Liver (tissue), 9 donors: ENCODE measurements around the gene STK39. TPM values are rescaled to one million over a fixed set of nuclear protein-coding genes. Genes with fewer than 3 reads are reported as not detected.

Experiments
- DNase-seq: peaks from one replicate; pipeline ENCODE4 v3.0.0-alpha.2; 2017; ENCODE audit warnings: low spot score
- H3K27ac ChIP-seq, 2 donors: one replicate each; pipeline ENCODE4 v1.7.0; 2013; ENCODE audit warnings: inconsistent platforms in 2 of 2, low read length in 2 of 2, control low read depth in 1 of 2, low read depth in 1 of 2, mild to moderate bottlenecking in 1 of 2
- H3K27me3 ChIP-seq, 4 donors: one replicate each; pipeline versions ENCODE4 v1.6.1 to v1.7.0; 2013; ENCODE audit warnings: low read length in 3 of 4, inconsistent platforms in 1 of 4, mild to moderate bottlenecking in 1 of 4, moderate library complexity in 1 of 4; ENCODE audit not compliant: control insufficient read depth in 4 of 4, insufficient read depth in 4 of 4
- H3K36me3 ChIP-seq, 4 donors: one replicate each; pipeline versions ENCODE4 v1.6.1 to v1.7.0; 2013; ENCODE audit warnings: low read length in 3 of 4, mild to moderate bottlenecking in 3 of 4, low read depth in 1 of 4, moderate library complexity in 1 of 4; ENCODE audit not compliant: control insufficient read depth in 4 of 4, insufficient read depth in 3 of 4
- H3K4me1 ChIP-seq, 4 donors: one replicate each; pipeline versions ENCODE4 v1.6.1 to v1.7.0; 2013; ENCODE audit warnings: low read length in 3 of 4, mild to moderate bottlenecking in 3 of 4, moderate library complexity in 1 of 4; ENCODE audit not compliant: control insufficient read depth in 4 of 4, insufficient read depth in 4 of 4
- H3K4me3 ChIP-seq, 3 donors: one replicate each; pipeline versions ENCODE4 v1.6.1 to v1.7.0; 2013; ENCODE audit warnings: low read length in 3 of 3, control low read depth in 1 of 3, low read depth in 1 of 3, mild to moderate bottlenecking in 1 of 3
- H3K9ac ChIP-seq, 2 donors: one replicate each; pipeline ENCODE4 v1.7.0; 2013; ENCODE audit warnings: low read length in 2 of 2, mild to moderate bottlenecking in 2 of 2, moderate library complexity in 2 of 2, control low read depth in 1 of 2, low read depth in 1 of 2
- H3K9me3 ChIP-seq, 4 donors: one replicate each; pipeline versions ENCODE4 v1.6.1 to v1.7.0; 2013; ENCODE audit warnings: low read length in 3 of 4; ENCODE audit not compliant: control insufficient read depth in 4 of 4
- ATF3 ChIP-seq: IDR thresholded peaks from 2 replicates; pipeline ENCODE4 v1.6.1; 2016; ENCODE audit warnings: antibody characterized with exemption
- CTCF ChIP-seq: fragments of 150-350 bp; IDR thresholded peaks from 2 replicates; pipeline ENCODE4 v1.5.1; 2017; ENCODE audit warnings: improper control_type of control experiment, low read depth, low read length; ENCODE audit not compliant: missing input control
- EGR1 ChIP-seq, 2 donors: IDR thresholded peaks; 2 replicates each; pipeline ENCODE4 v1.6.1; 2016 to 2018; ENCODE audit warnings: antibody characterized with exemption in 2 of 2, low read depth in 2 of 2
- FOXA1 ChIP-seq: IDR thresholded peaks from 2 replicates; pipeline ENCODE4 v1.6.1; 2016; ENCODE audit warnings: antibody characterized with exemption
- FOXA2 ChIP-seq: IDR thresholded peaks from 2 replicates; pipeline ENCODE4 v1.6.1; 2016; ENCODE audit warnings: antibody characterized with exemption
- GABPA ChIP-seq, 2 donors: IDR thresholded peaks in 1 of 2; conservative IDR thresholded peaks in 1 of 2; 2 replicates each; pipeline ENCODE4 v1.6.1; 2016; ENCODE audit warnings: antibody characterized with exemption in 2 of 2, mild to moderate bottlenecking in 1 of 2, moderate library complexity in 1 of 2
- HNF4A ChIP-seq, 2 donors: conservative IDR thresholded peaks; 2 replicates each; pipeline ENCODE4 v1.6.1; 2016; ENCODE audit warnings: antibody characterized with exemption in 2 of 2, mild to moderate bottlenecking in 2 of 2
- HNF4G ChIP-seq: IDR thresholded peaks from 2 replicates; pipeline ENCODE4 v1.6.1; 2016; ENCODE audit warnings: antibody characterized with exemption
- JUND ChIP-seq, 2 donors: IDR thresholded peaks; 2 replicates each; pipeline ENCODE4 v1.6.1; 2016; ENCODE audit warnings: antibody characterized with exemption in 2 of 2
- MAX ChIP-seq: IDR thresholded peaks from 2 replicates; pipeline ENCODE4 v1.6.1; 2016; ENCODE audit warnings: antibody characterized with exemption
- NR2F2 ChIP-seq: IDR thresholded peaks from 2 replicates; pipeline ENCODE4 v1.6.1; 2016; ENCODE audit warnings: antibody characterized with exemption
- RAD21 ChIP-seq, 2 donors: IDR thresholded peaks; 2 replicates each; pipeline ENCODE4 v1.6.1; 2016; ENCODE audit warnings: antibody characterized with exemption in 2 of 2, mild to moderate bottlenecking in 2 of 2
- RXRA ChIP-seq, 2 donors: IDR thresholded peaks; 2 replicates each; pipeline ENCODE4 v1.6.1; 2017 to 2018; ENCODE audit warnings: antibody characterized with exemption in 2 of 2, mild to moderate bottlenecking in 1 of 2
- SP1 ChIP-seq: IDR thresholded peaks from 2 replicates; pipeline ENCODE4 v1.6.1; 2018; ENCODE audit warnings: antibody characterized with exemption, mild to moderate bottlenecking
- TAF1 ChIP-seq: conservative IDR thresholded peaks from 2 replicates; pipeline ENCODE4 v1.6.1; 2016; ENCODE audit warnings: antibody characterized with exemption, mild to moderate bottlenecking
- YY1 ChIP-seq: IDR thresholded peaks from 2 replicates; pipeline ENCODE4 v1.6.1; 2016; ENCODE audit warnings: antibody characterized with exemption, mild to moderate bottlenecking
- WGBS: extraction: QIAGEN DNeasy Blood & Tissue Kit; methylation state at CpG from one replicate; pipeline ENCODE4 v1.1.7; 2013; 5-methylcytosine and 5-hydroxymethylcytosine counted together
- polyA plus RNA-seq, 2 donors: library from polyadenylated mRNA; stranded (reverse) in 1 of 2; unstranded in 1 of 2; fragments of 200-250 nt in 1 of 2; fragments of >200 nt in 1 of 2; fragmentation: Nextera tagmentation in 1 of 2; extraction: Ambion mirVana in 1 of 2; gene quantifications; one replicate each; pipeline versions ENCODE4 v1.2.1 to v1.2.3, GENCODE V29; 2013 to 2015
- total RNA-seq, 2 donors: library from RNA; depleted of rRNA; stranded (reverse); fragments of >200 nt; gene quantifications; one replicate each; pipeline ENCODE4 v1.2.3, GENCODE V29; 2014
- TF ChIP-seq, protein P1 (sequence below): IDR thresholded peaks from 2 replicates; pipeline ENCODE4 v1.6.1; 2016; ENCODE audit warnings: antibody characterized with exemption
- TF ChIP-seq, protein P2 (sequence below): IDR thresholded peaks from 2 replicates; pipeline ENCODE4 v1.6.1; 2016; ENCODE audit warnings: antibody characterized with exemption, mild to moderate bottlenecking
- donor health status: healthy.
- donor health status: healthy.
- donor health status: healthy.
- donor health status: healthy.
- donor health status: healthy.

STK39 gene
- total and polyA plus RNA-seq, 4 donors: 0.29 to 1.8 (median 0.73) TPM

- Histone ChIP-seq H3K4me1 (no peaks in the 10 kb centered on the region), H3K27ac (no peak overlapping the region), H3K27me3 (no peaks in the 10 kb centered on the region), H3K9ac (no peak overlapping the region), H3K9me3 (no peaks in the 10 kb centered on the region), H3K4me3 (no peak overlapping the region), H3K36me3 (no peaks in the 10 kb centered on the region)
- TF ChIP-seq TAF1 (no peak), JUND (IDR thresholded peaks at IDR 0.05) (no peak), HNF4G (no peak), RXRA (IDR thresholded peaks at IDR 0.05) (no peak), HNF4A (conservative IDR thresholded peaks at IDR 0.05) (no peak), FOXA1 (no peak), EGR1 (IDR thresholded peaks at IDR 0.05; ENCODE audit: low read depth in 2 of 2) (no peak), MAX (no peak), FOXA2 (no peak), CTCF (no peak), SP1 (no peak), ATF3 (no peak), RAD21 (IDR thresholded peaks at IDR 0.05) (no peak), NR2F2 (no peak), GABPA (IDR thresholded peaks at IDR 0.05 in 1 of 2, conservative IDR thresholded peaks at IDR 0.05 in 1 of 2) (no peak), YY1 (no peak)
- TF ChIP-seq, protein P1, sequence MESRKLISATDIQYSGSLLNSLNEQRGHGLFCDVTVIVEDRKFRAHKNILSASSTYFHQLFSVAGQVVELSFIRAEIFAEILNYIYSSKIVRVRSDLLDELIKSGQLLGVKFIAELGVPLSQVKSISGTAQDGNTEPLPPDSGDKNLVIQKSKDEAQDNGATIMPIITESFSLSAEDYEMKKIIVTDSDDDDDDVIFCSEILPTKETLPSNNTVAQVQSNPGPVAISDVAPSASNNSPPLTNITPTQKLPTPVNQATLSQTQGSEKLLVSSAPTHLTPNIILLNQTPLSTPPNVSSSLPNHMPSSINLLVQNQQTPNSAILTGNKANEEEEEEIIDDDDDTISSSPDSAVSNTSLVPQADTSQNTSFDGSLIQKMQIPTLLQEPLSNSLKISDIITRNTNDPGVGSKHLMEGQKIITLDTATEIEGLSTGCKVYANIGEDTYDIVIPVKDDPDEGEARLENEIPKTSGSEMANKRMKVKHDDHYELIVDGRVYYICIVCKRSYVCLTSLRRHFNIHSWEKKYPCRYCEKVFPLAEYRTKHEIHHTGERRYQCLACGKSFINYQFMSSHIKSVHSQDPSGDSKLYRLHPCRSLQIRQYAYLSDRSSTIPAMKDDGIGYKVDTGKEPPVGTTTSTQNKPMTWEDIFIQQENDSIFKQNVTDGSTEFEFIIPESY: no peak
- TF ChIP-seq, protein P2, sequence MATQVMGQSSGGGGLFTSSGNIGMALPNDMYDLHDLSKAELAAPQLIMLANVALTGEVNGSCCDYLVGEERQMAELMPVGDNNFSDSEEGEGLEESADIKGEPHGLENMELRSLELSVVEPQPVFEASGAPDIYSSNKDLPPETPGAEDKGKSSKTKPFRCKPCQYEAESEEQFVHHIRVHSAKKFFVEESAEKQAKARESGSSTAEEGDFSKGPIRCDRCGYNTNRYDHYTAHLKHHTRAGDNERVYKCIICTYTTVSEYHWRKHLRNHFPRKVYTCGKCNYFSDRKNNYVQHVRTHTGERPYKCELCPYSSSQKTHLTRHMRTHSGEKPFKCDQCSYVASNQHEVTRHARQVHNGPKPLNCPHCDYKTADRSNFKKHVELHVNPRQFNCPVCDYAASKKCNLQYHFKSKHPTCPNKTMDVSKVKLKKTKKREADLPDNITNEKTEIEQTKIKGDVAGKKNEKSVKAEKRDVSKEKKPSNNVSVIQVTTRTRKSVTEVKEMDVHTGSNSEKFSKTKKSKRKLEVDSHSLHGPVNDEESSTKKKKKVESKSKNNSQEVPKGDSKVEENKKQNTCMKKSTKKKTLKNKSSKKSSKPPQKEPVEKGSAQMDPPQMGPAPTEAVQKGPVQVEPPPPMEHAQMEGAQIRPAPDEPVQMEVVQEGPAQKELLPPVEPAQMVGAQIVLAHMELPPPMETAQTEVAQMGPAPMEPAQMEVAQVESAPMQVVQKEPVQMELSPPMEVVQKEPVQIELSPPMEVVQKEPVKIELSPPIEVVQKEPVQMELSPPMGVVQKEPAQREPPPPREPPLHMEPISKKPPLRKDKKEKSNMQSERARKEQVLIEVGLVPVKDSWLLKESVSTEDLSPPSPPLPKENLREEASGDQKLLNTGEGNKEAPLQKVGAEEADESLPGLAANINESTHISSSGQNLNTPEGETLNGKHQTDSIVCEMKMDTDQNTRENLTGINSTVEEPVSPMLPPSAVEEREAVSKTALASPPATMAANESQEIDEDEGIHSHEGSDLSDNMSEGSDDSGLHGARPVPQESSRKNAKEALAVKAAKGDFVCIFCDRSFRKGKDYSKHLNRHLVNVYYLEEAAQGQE: no peak
- DNase-seq: no peak
- WGBS: 80% methylated on average over 6 of the region's 6 CpGs
These were observed 42.5 kb upstream of the STK39 start for GRCh38 chr2:168289880-168290279.
